Measurements from ENCODE around the gene KDELR3.

DNA sequence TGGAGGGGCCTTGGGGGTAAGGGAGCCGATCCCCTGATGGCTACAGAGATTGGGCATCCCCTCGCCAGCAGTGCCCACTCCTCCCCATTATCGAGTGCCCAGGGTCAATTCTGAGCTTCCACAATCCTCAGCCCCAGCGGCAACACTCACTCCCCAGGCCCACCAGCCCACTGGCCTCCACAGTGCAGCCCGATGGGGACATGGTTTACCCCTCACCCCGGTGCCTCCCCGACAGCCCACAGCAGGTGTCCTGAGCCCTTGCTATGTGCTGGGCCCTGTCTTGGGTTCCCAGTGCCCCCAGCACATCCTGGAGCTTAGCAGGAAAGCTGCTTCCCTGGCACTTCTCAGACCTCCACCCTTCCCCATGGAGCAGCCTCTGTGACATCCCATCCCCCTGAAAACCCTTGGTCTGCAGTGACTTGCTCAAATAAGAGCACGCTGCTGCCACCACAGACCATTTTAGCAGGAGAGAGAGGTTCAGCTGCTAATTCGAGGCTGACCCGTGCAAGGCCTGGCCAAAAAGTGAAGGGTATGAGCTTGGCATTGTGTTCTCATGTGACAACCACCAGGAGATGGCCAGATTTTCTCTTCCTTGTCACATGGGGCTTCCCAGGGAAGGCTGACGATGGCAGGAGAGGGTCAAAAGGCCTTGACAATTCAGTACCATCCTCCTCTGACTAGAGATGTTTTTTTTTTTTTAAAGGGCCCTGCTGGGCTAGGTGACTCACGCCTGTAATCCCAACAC lies 36.5 kb upstream of the KDELR3 start:
- no peak for TF ChIP-seq TAF1 (IDR thresholded peaks at IDR 0.05; ENCODE audit: low read depth)
- TF ChIP-seq, protein P1, sequence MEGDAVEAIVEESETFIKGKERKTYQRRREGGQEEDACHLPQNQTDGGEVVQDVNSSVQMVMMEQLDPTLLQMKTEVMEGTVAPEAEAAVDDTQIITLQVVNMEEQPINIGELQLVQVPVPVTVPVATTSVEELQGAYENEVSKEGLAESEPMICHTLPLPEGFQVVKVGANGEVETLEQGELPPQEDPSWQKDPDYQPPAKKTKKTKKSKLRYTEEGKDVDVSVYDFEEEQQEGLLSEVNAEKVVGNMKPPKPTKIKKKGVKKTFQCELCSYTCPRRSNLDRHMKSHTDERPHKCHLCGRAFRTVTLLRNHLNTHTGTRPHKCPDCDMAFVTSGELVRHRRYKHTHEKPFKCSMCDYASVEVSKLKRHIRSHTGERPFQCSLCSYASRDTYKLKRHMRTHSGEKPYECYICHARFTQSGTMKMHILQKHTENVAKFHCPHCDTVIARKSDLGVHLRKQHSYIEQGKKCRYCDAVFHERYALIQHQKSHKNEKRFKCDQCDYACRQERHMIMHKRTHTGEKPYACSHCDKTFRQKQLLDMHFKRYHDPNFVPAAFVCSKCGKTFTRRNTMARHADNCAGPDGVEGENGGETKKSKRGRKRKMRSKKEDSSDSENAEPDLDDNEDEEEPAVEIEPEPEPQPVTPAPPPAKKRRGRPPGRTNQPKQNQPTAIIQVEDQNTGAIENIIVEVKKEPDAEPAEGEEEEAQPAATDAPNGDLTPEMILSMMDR (IDR thresholded peaks at IDR 0.05; ENCODE audit: poor library complexity, severe bottlenecking), result no peak
- no peak for TF ChIP-seq POLR2AphosphoS5 (IDR thresholded peaks at IDR 0.05)
